Endothelial cell of umbilical vein (primary cell): Measurements from ENCODE around the gene AK8. TPM values are rescaled to one million over a fixed set of nuclear protein-coding genes. Genes with fewer than 3 reads are reported as not detected.

Experiments
- BruUV-seq: library from RNA; stranded (reverse); fragments of 400-500 nt; replicated peaks from 2 replicates; lab custom pipeline; 2021; lab: Mats Ljungman, UMichigan
- CTCF ChIA-PET: fragments of 300-600, 350-600 bp; sonication (Branson Sonifier 250); formaldehyde crosslinking; loops from one replicate; lab custom pipeline; 2021; ENCODE audit warnings: antibody characterized with exemption, inconsistent platforms; lab: Charles Lee
- POLR2A ChIA-PET: fragments of 300-600, 350-600 bp; sonication (Branson Sonifier 250); formaldehyde crosslinking; loops from one replicate; lab custom pipeline; 2021; ENCODE audit warnings: antibody characterized with exemption, inconsistent platforms; lab: Charles Lee
- DNase-seq: peaks from one replicate; pipeline ENCODE4 v3.0.0-alpha.2; 2011; ENCODE audit warnings: low read depth, low spot score
- FAIRE-seq: peaks from 2 replicates; lab custom pipeline; 2011; peaks lifted over from hg19 to GRCh38; lab: Jason Lieb, UNC
- H2AFZ ChIP-seq: 2 replicates; pipeline ENCODE4 v1.6.0; 2012; ENCODE audit warnings: low read depth, low read length, control low read depth, inconsistent platforms
- H3K27ac ChIP-seq: 2 replicates; pipeline ENCODE4 v1.5.1; 2011; ENCODE audit warnings: low read depth, mild to moderate bottlenecking, control low read depth, low read length, moderate library complexity; ENCODE audit not compliant: insufficient read depth
- H3K27me3 ChIP-seq, 2 experiments: 2 replicates each; pipeline versions ENCODE4 v1.6.0 to v1.6.1; 2011; ENCODE audit warnings: low read length in 2 of 2, mixed read lengths in 1 of 2; ENCODE audit not compliant: control insufficient read depth in 2 of 2, insufficient read depth in 2 of 2
- H3K36me3 ChIP-seq, 2 experiments: 2 replicates in 1 of 2; 3 replicates in 1 of 2; pipeline ENCODE4 v1.5.1; 2011; ENCODE audit warnings: low read length in 2 of 2, mild to moderate bottlenecking in 1 of 2, moderate library complexity in 1 of 2; ENCODE audit not compliant: control insufficient read depth in 2 of 2, insufficient read depth in 2 of 2; ENCODE audit errors: extremely low read depth in 1 of 2
- H3K4me1 ChIP-seq: 3 replicates; pipeline ENCODE4 v1.5.1; 2011; ENCODE audit warnings: mild to moderate bottlenecking, low read length; ENCODE audit not compliant: control insufficient read depth, insufficient read depth; ENCODE audit errors: extremely low read depth
- H3K4me2 ChIP-seq: 2 replicates; pipeline ENCODE4 v1.6.1; 2011; ENCODE audit warnings: low read length, control low read depth, mixed read lengths; ENCODE audit not compliant: insufficient read depth
- H3K4me3 ChIP-seq, 3 experiments: fragments of 200-600 bp in 1 of 3; sonication (generic), shearing (Covaris generic) in 1 of 3; replicated peaks in 1 of 3; 2 replicates each; pipeline ENCODE4 v1.5.1; 2011 to 2016; ENCODE audit warnings: control low read depth in 3 of 3, low read length in 3 of 3, mild to moderate bottlenecking in 2 of 3, inconsistent platforms in 1 of 3, low read depth in 1 of 3, moderate library complexity in 1 of 3; ENCODE audit not compliant: insufficient read depth in 1 of 3
- H3K79me2 ChIP-seq: 2 replicates; pipeline ENCODE4 v1.6.0; 2012; ENCODE audit warnings: low read length, inconsistent platforms; ENCODE audit not compliant: control insufficient read depth, insufficient read depth
- H3K9ac ChIP-seq: replicated peaks from 2 replicates; pipeline ENCODE3; 2011; ENCODE audit warnings: low read length, control low read depth; ENCODE audit not compliant: insufficient read depth; ENCODE audit errors: extremely low read depth
- H3K9me1 ChIP-seq: replicated peaks from 3 replicates; pipeline ENCODE4 v1.6.0; 2011; ENCODE audit warnings: mild to moderate bottlenecking, low read length; ENCODE audit not compliant: control insufficient read depth, insufficient read depth; ENCODE audit errors: extremely low read depth
- H3K9me3 ChIP-seq: replicated peaks from 2 replicates; pipeline ENCODE4 v1.5.1; 2012; ENCODE audit warnings: low read length, inconsistent platforms; ENCODE audit not compliant: control insufficient read depth, insufficient read depth
- H4K20me1 ChIP-seq: replicated peaks from 2 replicates; pipeline ENCODE3; 2011; ENCODE audit warnings: mild to moderate bottlenecking, low read length; ENCODE audit not compliant: control insufficient read depth, insufficient read depth; ENCODE audit errors: extremely low read depth
- CTCF ChIP-seq, 2 donors: IDR thresholded peaks; 1 replicate in 1 of 2; 2 replicates in 1 of 2; pipeline ENCODE4 v1.5.1; 2011; ENCODE audit warnings: low read length in 2 of 2, mild to moderate bottlenecking in 2 of 2, moderate library complexity in 2 of 2, control low read depth in 1 of 2, inconsistent platforms in 1 of 2, low read depth in 1 of 2; ENCODE audit not compliant: insufficient read depth in 1 of 2; ENCODE audit errors: extremely low read depth in 1 of 2
- EZH2 ChIP-seq: IDR thresholded peaks from 2 replicates; pipeline ENCODE4 v1.6.1; 2012; ENCODE audit warnings: borderline replicate concordance, low read depth, mild to moderate bottlenecking, moderate library complexity, low read length, inconsistent platforms; ENCODE audit not compliant: severe bottlenecking
- FOS ChIP-seq: IDR thresholded peaks from 2 replicates; pipeline ENCODE4 v1.6.1; 2011; ENCODE audit warnings: mild to moderate bottlenecking, low read length, moderate library complexity, borderline replicate concordance; ENCODE audit not compliant: insufficient read depth
- GATA2 ChIP-seq: IDR thresholded peaks from 2 replicates; pipeline ENCODE4 v1.7.0; 2011; ENCODE audit warnings: low read depth, mild to moderate bottlenecking, moderate library complexity, mixed read lengths, low read length; ENCODE audit not compliant: insufficient read length, insufficient read depth
- JUN ChIP-seq: IDR thresholded peaks from 2 replicates; pipeline ENCODE4 v1.6.1; 2011; ENCODE audit warnings: borderline replicate concordance, low read depth; ENCODE audit not compliant: insufficient read length, insufficient read depth
- MAX ChIP-seq: IDR thresholded peaks from 2 replicates; pipeline ENCODE4 v1.6.1; 2011; ENCODE audit not compliant: insufficient read depth, insufficient read length
- MYC ChIP-seq: IDR thresholded peaks from one replicate; pipeline ENCODE4 v1.6.1; 2011; ENCODE audit warnings: mild to moderate bottlenecking, low read depth, low read length
- POLR2A ChIP-seq: IDR thresholded peaks from 2 replicates; pipeline ENCODE4 v1.6.1; 2012; ENCODE audit warnings: low read depth, mild to moderate bottlenecking, control low read depth, low read length
- POLR2AphosphoS5 ChIP-seq: IDR thresholded peaks from 2 replicates; pipeline ENCODE4 v1.6.1; 2012; ENCODE audit warnings: low read depth, mild to moderate bottlenecking, control low read depth, low read length, moderate library complexity; ENCODE audit not compliant: insufficient read depth
- dilution Hi-C: fragments of 300-500 bp; cut with MboI; formaldehyde crosslinking; loops from one replicate; pipeline ENCODE4 v1.15.0; 2019; ENCODE audit warnings: low sequenced_read_pairs; ENCODE audit not compliant: extremely low pct_ligation_motif_present
- intact Hi-C: fragments of 100-400 bp; cut with micrococcal nuclease; formaldehyde crosslinking; loops from one replicate; pipeline ENCODE4 v1.10.0; 2022
- polyA plus RNA-seq, 4 experiments: library from polyadenylated mRNA; depleted of rRNA in 3 of 4; stranded (reverse) in 3 of 4; unstranded in 1 of 4; fragments of >200 nt; gene quantifications; 2 replicates each; pipeline versions ENCODE4 v1.2.1 to v1.2.3, GENCODE V29; 2011 to 2012; ENCODE audit warnings: missing spikeins in 1 of 4
- total RNA-seq: library from RNA; stranded (reverse); gene quantifications from 2 replicates; pipeline ENCODE4 v1.2.3, GENCODE V29; 2021

AK8 gene
- total and polyA plus RNA-seq, 2 donors (not counting 3 experiments of a cell fraction or from before 2014, with no cell fraction given), result 0.06 TPM; not detected in 1

- no peak overlapping the region for H3K9ac ChIP-seq
- BruUV-seq, result no TSS peak
- dilution Hi-C loops, result no loop called here
These were observed 165.3 kb downstream of the AK8 start for GRCh38 chr9:132712753-132713152.

More at GRCh38 chr9:132712753-132713152, 165.3 kb downstream of the AK8 start:
- ChIA-PET POLR2A (no interaction called here), CTCF (no interaction called here)
- Histone ChIP-seq H3K36me3 (no peaks in the 10 kb centered on the region), H3K4me1 (no peaks in the 10 kb centered on the region), H2AFZ (no peak overlapping the region), H3K4me2 (no peak overlapping the region), H3K9me3 (no peaks in the 10 kb centered on the region), H3K4me3 (no peak overlapping the region), H3K79me2 (no peaks in the 10 kb centered on the region), H3K27me3 (peaks cover 10 to 13% of the 10 kb centered on the region in 2 experiments), H3K27ac (no peak overlapping the region), H4K20me1 (no peaks in the 10 kb centered on the region), H3K9me1 (no peaks in the 10 kb centered on the region)
- no peak for TF ChIP-seq GATA2
- TF ChIP-seq JUN, result no peak
- no peak for TF ChIP-seq EZH2
- no peak for TF ChIP-seq FOS
- TF ChIP-seq MYC, result no peak
- no peak for TF ChIP-seq POLR2AphosphoS5
- TF ChIP-seq POLR2A, result no peak
- TF ChIP-seq CTCF (IDR thresholded peaks at IDR 0.05; ENCODE audit: extremely low read depth in 1 of 2, insufficient read depth in 1 of 2, low read depth in 1 of 2, low read length in 2 of 2), result no peak
- no peak for TF ChIP-seq MAX
- DNase-seq (no peak), FAIRE-seq (no peak)
- intact Hi-C loops, result no loop called here
